A549 (cell line): ENCODE measurements around the gene STX12. TPM values are rescaled to one million over a fixed set of nuclear protein-coding genes. Genes with fewer than 3 reads are reported as not detected.

Experiments
- ATAC-seq, 2 experiments: fragments of 200-7000 bp in 1 of 2; fragments of >200 bp in 1 of 2; cut with Nextera tagmentation in 1 of 2; cut with Tn5 transposase in 1 of 2; 3 replicates each; pipeline versions ENCODE4 v1.8.0 to v1.9.1; 2018 to 2020; ENCODE audit warnings: mild to moderate bottlenecking in 1 of 2, moderate library complexity in 1 of 2
- CTCF ChIA-PET: fragments of 300-600 bp; sonication (Branson Sonifier 250); formaldehyde crosslinking; extraction: SDS; loops from one replicate; lab custom pipeline; 2021; ENCODE audit warnings: antibody characterized with exemption, inconsistent platforms; lab: Yijun Ruan, JAX
- POLR2A ChIA-PET: fragments of 350-600 bp; formaldehyde crosslinking; extraction: SDS; loops from one replicate; lab custom pipeline; 2021; ENCODE audit warnings: antibody characterized with exemption, inconsistent platforms; lab: Yijun Ruan, JAX
- DNase-seq, 2 experiments: peaks; one replicate each; pipeline versions ENCODE4 v3.0.0 to v3.0.0-alpha.2; 2011 to 2016; ENCODE audit warnings: low read depth in 1 of 2, low spot score in 1 of 2
- FAIRE-seq: peaks from 2 replicates; lab custom pipeline; 2011; peaks lifted over from hg19 to GRCh38; lab: Jason Lieb, UNC
- H3K27ac ChIP-seq, 2 experiments: fragments of >200 bp; sonication (Bioruptor Twin); formaldehyde crosslinking; 3 replicates each; pipeline ENCODE4 v1.5.1; 2016 to 2017
- H3K4me1 ChIP-seq: fragments of >200 bp; sonication (Bioruptor Twin); formaldehyde crosslinking; 3 replicates; pipeline ENCODE4 v1.6.1; 2016
- H3K4me2 ChIP-seq: fragments of >200 bp; sonication (Bioruptor Twin); formaldehyde crosslinking; 3 replicates; pipeline ENCODE4 v1.6.1; 2016
- H3K4me3 ChIP-seq: fragments of >200 bp; sonication (Bioruptor Twin); formaldehyde crosslinking; 3 replicates; pipeline ENCODE4 v1.5.1; 2016
- H3K9me3 ChIP-seq: fragments of >200 bp; sonication (Bioruptor Twin); formaldehyde crosslinking; 3 replicates; pipeline ENCODE4 v1.6.1; 2016
- BCL3 ChIP-seq: fragments of >200 bp; sonication (Bioruptor Twin); formaldehyde crosslinking; IDR thresholded peaks from 3 replicates; pipeline ENCODE4 v1.6.1; 2016
- BHLHE40 ChIP-seq: IDR thresholded peaks from 2 replicates; pipeline ENCODE4 v1.6.1; 2012; ENCODE audit warnings: low read depth, low read length, inconsistent platforms
- CBX8 ChIP-seq: fragments of 200-600 bp; sonication (generic); IDR thresholded peaks from 2 replicates; pipeline ENCODE4 v1.6.1; 2016
- EHF ChIP-seq: fragments of 250-450 bp; sonication (Bioruptor Pico); IDR thresholded peaks from 2 replicates; pipeline ENCODE4 v1.5.0; 2020; ENCODE audit warnings: mild to moderate bottlenecking
- EHMT2 ChIP-seq: fragments of 200-600 bp; sonication (generic); IDR thresholded peaks from 2 replicates; pipeline ENCODE4 v1.6.1; 2016; ENCODE audit warnings: antibody characterized with exemption, low read depth, mild to moderate bottlenecking, moderate library complexity
- ESRRA ChIP-seq: fragments of 150-350 bp; IDR thresholded peaks from 2 replicates; pipeline ENCODE4 v1.6.1; 2014; ENCODE audit warnings: mild to moderate bottlenecking, low read length, borderline replicate concordance
- FOSL2 ChIP-seq, 2 experiments: fragments of 450-650 bp in 1 of 2; fragments of >200 bp in 1 of 2; sonication (Bioruptor Twin) in 1 of 2; formaldehyde crosslinking; IDR thresholded peaks; 2 replicates each; pipeline versions ENCODE4 v1.5.0 to v1.6.1; 2016 to 2020; ENCODE audit warnings: mild to moderate bottlenecking in 1 of 2, moderate library complexity in 1 of 2
- FOXS1 ChIP-seq: fragments of 250-450 bp; sonication (Bioruptor Pico); IDR thresholded peaks from 2 replicates; pipeline ENCODE4 v1.5.0; 2020; ENCODE audit warnings: mild to moderate bottlenecking, moderate library complexity
- GATA3 ChIP-seq: IDR thresholded peaks from 2 replicates; pipeline ENCODE4 v1.6.1; 2012; ENCODE audit warnings: borderline replicate concordance
- HDAC2 ChIP-seq: fragments of 200-600 bp; sonication (generic); IDR thresholded peaks from 2 replicates; pipeline ENCODE4 v1.6.1; 2016
- HES2 ChIP-seq: fragments of >200 bp; sonication (Bioruptor Twin); formaldehyde crosslinking; IDR thresholded peaks from 2 replicates; pipeline ENCODE4 v1.6.1; 2016
- HOXA7 ChIP-seq: fragments of 250-450 bp; sonication (Bioruptor Pico); IDR thresholded peaks from 2 replicates; pipeline ENCODE4 v1.5.0; 2020; ENCODE audit warnings: mild to moderate bottlenecking, moderate library complexity
- JUNB ChIP-seq: fragments of >200 bp; sonication (Bioruptor Twin); formaldehyde crosslinking; IDR thresholded peaks from 2 replicates; pipeline ENCODE4 v1.6.1; 2016
- KDM1A ChIP-seq: fragments of 200-600 bp; sonication (generic); IDR thresholded peaks from 2 replicates; pipeline ENCODE4 v1.6.1; 2016; ENCODE audit warnings: low read depth, mild to moderate bottlenecking
- MAZ ChIP-seq: fragments of 150-350 bp; IDR thresholded peaks from 2 replicates; pipeline ENCODE4 v1.6.1; 2014; ENCODE audit warnings: antibody characterized with exemption, low read depth, low read length, borderline replicate concordance
- MYC ChIP-seq: IDR thresholded peaks from 2 replicates; pipeline ENCODE4 v1.6.1; 2012; ENCODE audit warnings: mild to moderate bottlenecking, inconsistent platforms, low read length, improper control_type of control experiment, borderline replicate concordance
- NR3C1 ChIP-seq: fragments of >200 bp; sonication (Bioruptor Twin); formaldehyde crosslinking; IDR thresholded peaks from 3 replicates; pipeline ENCODE4 v1.6.1; 2017
- RARB ChIP-seq: fragments of 250-450 bp; sonication (Bioruptor Pico); IDR thresholded peaks from 2 replicates; pipeline ENCODE4 v1.8.0; 2021; ENCODE audit warnings: mild to moderate bottlenecking, moderate library complexity
- SREBF2 ChIP-seq: fragments of 450-650 bp; IDR thresholded peaks from 2 replicates; pipeline ENCODE4 v1.6.1; 2014; ENCODE audit warnings: mild to moderate bottlenecking, moderate library complexity
- TP53 ChIP-seq: fragments of 250-450 bp; sonication (Bioruptor Pico); IDR thresholded peaks from 2 replicates; pipeline ENCODE4 v1.5.0; 2021; ENCODE audit warnings: mild to moderate bottlenecking, moderate library complexity
- ZNF302 ChIP-seq: fragments of 250-450 bp; sonication (Bioruptor Pico); IDR thresholded peaks from 2 replicates; pipeline ENCODE4 v1.9.0; 2021; ENCODE audit warnings: inconsistent platforms, mild to moderate bottlenecking, moderate library complexity
- WGBS: methylation state at CpG from one replicate; pipeline ENCODE4 v1.1.6; 2017; ENCODE audit errors: missing lambda C conversion rate; 5-methylcytosine and 5-hydroxymethylcytosine counted together
- polyA plus RNA-seq, 4 experiments: library from polyadenylated mRNA; depleted of rRNA in 3 of 4; stranded (reverse); fragments of >200 nt; fragmentation: RNase III in 1 of 4; extraction: RNeasy Plus Mini Kit Qiagen cat#74134 plus additional on column Dnase treatment in 1 of 4; gene quantifications; 2 replicates in 3 of 4; 3 replicates in 1 of 4; pipeline ENCODE4 v1.2.3, GENCODE V29; 2011 to 2017
- TF ChIP-seq, protein P1 (sequence below): IDR thresholded peaks from 2 replicates; pipeline ENCODE4 v1.6.1; 2012; ENCODE audit warnings: low read depth, borderline replicate concordance
- TF ChIP-seq, protein P2 (sequence below): IDR thresholded peaks from 2 replicates; pipeline ENCODE4 v1.6.1; 2012
- TF ChIP-seq, protein P3 (sequence below): fragments of 150-350 bp; IDR thresholded peaks from 2 replicates; pipeline ENCODE4 v1.6.1; 2014; ENCODE audit warnings: low read depth, mild to moderate bottlenecking, low read length
- TF ChIP-seq, protein P4 (sequence below): fragments of 200-600 bp; sonication (generic); IDR thresholded peaks from 2 replicates; pipeline ENCODE4 v1.6.1; 2016; ENCODE audit warnings: antibody characterized with exemption, mild to moderate bottlenecking, moderate library complexity

Gene STX12
- polyA plus RNA-seq, 2 of the 4 experiments (the other 2 are of a cell fraction): 11.9 to 14.6 TPM

GRCh38 chr1:27795601-27796000, 22.6 kb downstream of the STX12 start:
- ChIA-PET POLR2A (no interaction called here), CTCF (no interaction called here)
- Histone ChIP-seq H3K9me3 (no peaks in the 10 kb centered on the region), H3K4me2 (no peak overlapping the region), H3K27ac (no peak overlapping the region), H3K4me3 (no peak overlapping the region), H3K4me1 (no peaks in the 10 kb centered on the region)
- no peak for ATAC-seq
- DNase-seq: no peak
- 27% methylated on average over 1 of the region's 1 CpG for WGBS
- no peak for TF ChIP-seq MYC
- TF ChIP-seq FOSL2 (IDR thresholded peaks at IDR 0.05): no peak
- TF ChIP-seq FOSL2 (CRISPR knock-in tag; IDR thresholded peaks at IDR 0.05): no peak
- no peak for TF ChIP-seq ZNF302
- no peak for TF ChIP-seq EHF
- no peak for FAIRE-seq

GRCh38 chr1:27804791-27805190, 31.8 kb downstream of the STX12 start:
- ChIA-PET POLR2A (no interaction called here), CTCF (no interaction called here)
- H3K9me3 ChIP-seq: no peaks in the 10 kb centered on the region
- no peak overlapping the region for H3K4me2 ChIP-seq
- H3K4me1 ChIP-seq: no peaks in the 10 kb centered on the region
- DNase-seq: no peak
- TF ChIP-seq, protein P1, sequence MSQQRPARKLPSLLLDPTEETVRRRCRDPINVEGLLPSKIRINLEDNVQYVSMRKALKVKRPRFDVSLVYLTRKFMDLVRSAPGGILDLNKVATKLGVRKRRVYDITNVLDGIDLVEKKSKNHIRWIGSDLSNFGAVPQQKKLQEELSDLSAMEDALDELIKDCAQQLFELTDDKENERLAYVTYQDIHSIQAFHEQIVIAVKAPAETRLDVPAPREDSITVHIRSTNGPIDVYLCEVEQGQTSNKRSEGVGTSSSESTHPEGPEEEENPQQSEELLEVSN: no peak
- TF ChIP-seq EHMT2: no peak
- TF ChIP-seq BCL3: no peak
- TF ChIP-seq HDAC2: no peak
- no peak for TF ChIP-seq MAZ
- TF ChIP-seq, all 56 proteins: peak for 0
- FAIRE-seq (no peak), ATAC-seq (no peak)
- 90% methylated on average over 5 of the region's 5 CpGs for WGBS
- Histone ChIP-seq H3K27ac (no peak overlapping the region), H3K4me3 (no peak overlapping the region)

- DNase-seq: no peak
- ChIA-PET POLR2A (no interaction called here), CTCF (no interaction called here)
- 96% methylated on average over 7 of the region's 7 CpGs for WGBS
- Histone ChIP-seq H3K4me1 (no peaks in the 10 kb centered on the region), H3K9me3 (no peaks in the 10 kb centered on the region), H3K4me2 (no peak overlapping the region), H3K4me3 (no peak overlapping the region), H3K27ac (no peak overlapping the region)
- no peak for TF ChIP-seq JUNB
- no peak for TF ChIP-seq CBX8
- no peak for TF ChIP-seq GATA3
- no peak for TF ChIP-seq MYC
- TF ChIP-seq ESRRA: no peak
- no peak for TF ChIP-seq NR3C1
- no peak for TF ChIP-seq HOXA7 (CRISPR knock-in tag)
- TF ChIP-seq, protein P2, sequence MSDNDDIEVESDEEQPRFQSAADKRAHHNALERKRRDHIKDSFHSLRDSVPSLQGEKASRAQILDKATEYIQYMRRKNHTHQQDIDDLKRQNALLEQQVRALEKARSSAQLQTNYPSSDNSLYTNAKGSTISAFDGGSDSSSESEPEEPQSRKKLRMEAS: no peak
- no peak for TF ChIP-seq BHLHE40
- TF ChIP-seq SREBF2: no peak
- TF ChIP-seq, protein P3, sequence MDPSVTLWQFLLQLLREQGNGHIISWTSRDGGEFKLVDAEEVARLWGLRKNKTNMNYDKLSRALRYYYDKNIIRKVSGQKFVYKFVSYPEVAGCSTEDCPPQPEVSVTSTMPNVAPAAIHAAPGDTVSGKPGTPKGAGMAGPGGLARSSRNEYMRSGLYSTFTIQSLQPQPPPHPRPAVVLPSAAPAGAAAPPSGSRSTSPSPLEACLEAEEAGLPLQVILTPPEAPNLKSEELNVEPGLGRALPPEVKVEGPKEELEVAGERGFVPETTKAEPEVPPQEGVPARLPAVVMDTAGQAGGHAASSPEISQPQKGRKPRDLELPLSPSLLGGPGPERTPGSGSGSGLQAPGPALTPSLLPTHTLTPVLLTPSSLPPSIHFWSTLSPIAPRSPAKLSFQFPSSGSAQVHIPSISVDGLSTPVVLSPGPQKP: no peak
- TF ChIP-seq FOXS1 (CRISPR knock-in tag): no peak
- TF ChIP-seq HES2: no peak
- TF ChIP-seq KDM1A: no peak
- no peak for TF ChIP-seq ZNF302
- TF ChIP-seq, protein P1: no peak
- TF ChIP-seq, protein P4, sequence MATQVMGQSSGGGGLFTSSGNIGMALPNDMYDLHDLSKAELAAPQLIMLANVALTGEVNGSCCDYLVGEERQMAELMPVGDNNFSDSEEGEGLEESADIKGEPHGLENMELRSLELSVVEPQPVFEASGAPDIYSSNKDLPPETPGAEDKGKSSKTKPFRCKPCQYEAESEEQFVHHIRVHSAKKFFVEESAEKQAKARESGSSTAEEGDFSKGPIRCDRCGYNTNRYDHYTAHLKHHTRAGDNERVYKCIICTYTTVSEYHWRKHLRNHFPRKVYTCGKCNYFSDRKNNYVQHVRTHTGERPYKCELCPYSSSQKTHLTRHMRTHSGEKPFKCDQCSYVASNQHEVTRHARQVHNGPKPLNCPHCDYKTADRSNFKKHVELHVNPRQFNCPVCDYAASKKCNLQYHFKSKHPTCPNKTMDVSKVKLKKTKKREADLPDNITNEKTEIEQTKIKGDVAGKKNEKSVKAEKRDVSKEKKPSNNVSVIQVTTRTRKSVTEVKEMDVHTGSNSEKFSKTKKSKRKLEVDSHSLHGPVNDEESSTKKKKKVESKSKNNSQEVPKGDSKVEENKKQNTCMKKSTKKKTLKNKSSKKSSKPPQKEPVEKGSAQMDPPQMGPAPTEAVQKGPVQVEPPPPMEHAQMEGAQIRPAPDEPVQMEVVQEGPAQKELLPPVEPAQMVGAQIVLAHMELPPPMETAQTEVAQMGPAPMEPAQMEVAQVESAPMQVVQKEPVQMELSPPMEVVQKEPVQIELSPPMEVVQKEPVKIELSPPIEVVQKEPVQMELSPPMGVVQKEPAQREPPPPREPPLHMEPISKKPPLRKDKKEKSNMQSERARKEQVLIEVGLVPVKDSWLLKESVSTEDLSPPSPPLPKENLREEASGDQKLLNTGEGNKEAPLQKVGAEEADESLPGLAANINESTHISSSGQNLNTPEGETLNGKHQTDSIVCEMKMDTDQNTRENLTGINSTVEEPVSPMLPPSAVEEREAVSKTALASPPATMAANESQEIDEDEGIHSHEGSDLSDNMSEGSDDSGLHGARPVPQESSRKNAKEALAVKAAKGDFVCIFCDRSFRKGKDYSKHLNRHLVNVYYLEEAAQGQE: no peak
- TF ChIP-seq RARB (CRISPR knock-in tag): no peak
- TF ChIP-seq EHMT2: no peak
- no peak for TF ChIP-seq TP53 (CRISPR knock-in tag)
- FAIRE-seq: no peak
- ATAC-seq: no peak
Observed at GRCh38 chr1:27806758-27807157, 33.7 kb downstream of the STX12 start.
